Amniotic stem cell (primary cell): ENCODE results near the gene NOX5.

Experiments used
- DNase-seq: peaks from one replicate; lab custom pipeline; 2025; lab: John Stamatoyannopoulos, UW

NOX5 gene

DNA sequence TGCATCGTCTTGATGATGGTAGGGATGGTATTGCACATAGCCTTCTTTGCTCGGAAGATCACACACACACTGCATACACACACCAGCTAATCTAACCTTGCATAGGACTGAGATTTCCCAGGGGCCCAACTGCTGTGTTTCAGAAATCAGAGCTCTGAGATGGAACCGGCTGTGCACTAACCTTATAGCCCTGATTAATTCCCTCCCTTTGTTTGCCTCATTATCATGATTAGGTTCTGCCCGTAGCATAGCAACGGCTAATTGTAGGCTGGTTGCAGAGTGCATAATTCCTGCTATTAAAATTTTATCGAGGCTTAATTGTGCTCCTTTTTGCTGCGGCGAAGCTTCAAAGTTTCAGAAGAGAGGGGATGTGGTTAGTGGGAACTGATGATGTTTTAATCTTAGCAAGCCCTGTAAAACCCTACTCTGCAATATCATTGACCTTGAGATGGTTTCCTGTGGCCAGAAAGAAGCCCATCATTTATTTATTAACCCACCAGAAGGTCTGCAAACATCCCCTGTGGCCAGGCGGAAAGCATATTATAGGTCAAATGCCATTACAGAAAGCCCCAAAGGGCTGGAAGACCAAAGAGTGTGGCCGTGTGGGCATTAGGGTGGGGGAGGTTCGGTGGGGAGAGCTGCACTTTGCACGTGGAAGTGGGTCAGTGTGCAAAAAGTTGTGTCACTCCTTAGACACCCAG is 89.7 kb downstream of the NOX5 start:
- DNase-seq: no peak

DNA sequence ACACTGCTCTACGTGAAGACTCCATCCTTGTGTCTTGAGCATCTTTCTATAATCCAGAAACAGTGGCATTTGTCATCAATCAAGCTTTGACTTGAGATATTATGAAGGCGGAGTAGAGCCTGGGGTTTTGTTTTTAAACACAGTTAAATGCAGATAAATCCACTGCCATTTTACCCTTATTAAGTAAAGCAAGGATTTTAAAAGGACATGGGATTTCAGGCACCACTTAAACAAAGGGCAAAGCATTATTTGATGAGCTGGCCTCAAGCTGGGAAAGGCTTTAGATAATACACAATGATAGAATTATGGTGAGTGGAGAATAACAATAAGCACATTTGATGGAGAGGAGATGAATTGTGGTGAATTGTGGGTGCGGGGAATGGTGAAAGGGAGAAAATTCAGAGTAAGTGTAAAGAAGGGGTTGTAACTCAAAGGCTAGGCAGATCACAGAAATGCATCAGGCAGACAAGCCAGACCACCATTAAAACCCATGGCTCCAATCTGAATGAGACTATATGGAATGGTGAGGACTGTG is 91.0 kb downstream of the NOX5 start:
- DNase-seq: no peak

- no peak for DNase-seq
Measured at GRCh38 chr15:69107025-69107620, 92.6 kb downstream of the NOX5 start.
